GM23248 (cell line): ENCODE measurements around the gene CDH8. TPM values are rescaled to one million over a fixed set of nuclear protein-coding genes. Genes with fewer than 3 reads are reported as not detected.

Experiments used
- DNase-seq: peaks from one replicate; pipeline ENCODE4 v3.0.0-alpha.2; 2015
- H2AFZ ChIP-seq: fragments of 200-600 bp; sonication (generic); 2 replicates; pipeline ENCODE4 v1.6.1; 2016; ENCODE audit warnings: antibody characterized with exemption
- H3F3A ChIP-seq: fragments of 200-600 bp; sonication (generic); 2 replicates; pipeline ENCODE4 v1.6.1; 2016; ENCODE audit warnings: mild to moderate bottlenecking, antibody characterized with exemption, mixed run types; ENCODE audit not compliant: insufficient read depth
- H3K27ac ChIP-seq: fragments of 200-600 bp; sonication (generic); 2 replicates; pipeline ENCODE4 v1.5.1; 2016; ENCODE audit warnings: mild to moderate bottlenecking
- H3K27me3 ChIP-seq: fragments of 200-600 bp; sonication (generic); replicated peaks from 2 replicates; pipeline ENCODE4 v1.6.1; 2016; ENCODE audit warnings: mild to moderate bottlenecking; ENCODE audit not compliant: insufficient read depth
- H3K36me3 ChIP-seq: fragments of 200-600 bp; sonication (generic); 2 replicates; pipeline ENCODE4 v1.6.1; 2016; ENCODE audit warnings: low read depth, mild to moderate bottlenecking
- H3K4me1 ChIP-seq: fragments of 200-600 bp; sonication (generic); 2 replicates; pipeline ENCODE4 v1.6.1; 2016; ENCODE audit warnings: mild to moderate bottlenecking; ENCODE audit not compliant: insufficient read depth
- H3K4me2 ChIP-seq: fragments of 200-600 bp; sonication (generic); one replicate; pipeline ENCODE4 v1.6.1; 2016; ENCODE audit warnings: mild to moderate bottlenecking; ENCODE audit not compliant: unreplicated experiment
- H3K4me3 ChIP-seq: fragments of 200-600 bp; sonication (generic); 2 replicates; pipeline ENCODE4 v1.5.1; 2016; ENCODE audit warnings: mild to moderate bottlenecking
- H3K79me2 ChIP-seq: fragments of 200-600 bp; sonication (generic); 2 replicates; pipeline ENCODE4 v1.6.1; 2016; ENCODE audit warnings: mild to moderate bottlenecking; ENCODE audit not compliant: insufficient read depth
- H3K9ac ChIP-seq: fragments of 200-600 bp; sonication (generic); 2 replicates; pipeline ENCODE4 v1.6.1; 2016; ENCODE audit warnings: mild to moderate bottlenecking
- H3K9me2 ChIP-seq: fragments of 200-600 bp; sonication (generic); 2 replicates; pipeline ENCODE4 v1.6.1; 2016; ENCODE audit warnings: mixed run types, mild to moderate bottlenecking, moderate library complexity; ENCODE audit not compliant: insufficient read depth
- H3K9me3 ChIP-seq: fragments of 200-600 bp; sonication (generic); one replicate; pipeline ENCODE4 v1.6.1; 2017; ENCODE audit warnings: low read depth
- H4K20me1 ChIP-seq: fragments of 200-600 bp; sonication (generic); 2 replicates; pipeline ENCODE4 v1.6.0; 2016; ENCODE audit not compliant: insufficient read depth
- EZH2 ChIP-seq: fragments of 200-600 bp; sonication (generic); IDR thresholded peaks from 2 replicates; pipeline ENCODE4 v1.6.1; 2018; ENCODE audit warnings: antibody characterized with exemption, mild to moderate bottlenecking; ENCODE audit not compliant: insufficient read depth, poor library complexity, severe bottlenecking
- EZH2phosphoT487 ChIP-seq: fragments of 200-600 bp; sonication (generic); IDR thresholded peaks from 2 replicates; pipeline ENCODE4 v1.6.1; 2018; ENCODE audit warnings: antibody characterized with exemption, moderate library complexity, mild to moderate bottlenecking, low read depth; ENCODE audit not compliant: insufficient read depth
- WGBS, 2 experiments: methylation state at CpG; one replicate each; pipeline ENCODE4 v1.1.6; 2015 to 2017; ENCODE audit warnings: low lambda C conversion rate in 2 of 2, low coverage in 1 of 2; ENCODE audit errors: missing lambda C conversion rate in 2 of 2; 5-methylcytosine and 5-hydroxymethylcytosine counted together
- in situ Hi-C: fragments of 300-500 bp; cut with MboI; formaldehyde crosslinking; loops from 2 replicates; pipeline ENCODE4 v1.15.0; 2020
- polyA plus RNA-seq: library from polyadenylated mRNA; unstranded; fragments of >200 nt; fragmentation: Nextera tagmentation; extraction: Ambion mirVana; gene quantifications from 2 replicates; pipeline ENCODE4 v1.2.1, GENCODE V29; 2016
- total RNA-seq: library from RNA; depleted of rRNA; stranded (reverse); fragments of >200 nt; shearing (Covaris generic); gene quantifications from 2 replicates; pipeline ENCODE4 v1.2.3, GENCODE V29; 2014

The CDH8 gene
- total and polyA plus RNA-seq, 2 experiments from 2014 or later, result not detected

DNA sequence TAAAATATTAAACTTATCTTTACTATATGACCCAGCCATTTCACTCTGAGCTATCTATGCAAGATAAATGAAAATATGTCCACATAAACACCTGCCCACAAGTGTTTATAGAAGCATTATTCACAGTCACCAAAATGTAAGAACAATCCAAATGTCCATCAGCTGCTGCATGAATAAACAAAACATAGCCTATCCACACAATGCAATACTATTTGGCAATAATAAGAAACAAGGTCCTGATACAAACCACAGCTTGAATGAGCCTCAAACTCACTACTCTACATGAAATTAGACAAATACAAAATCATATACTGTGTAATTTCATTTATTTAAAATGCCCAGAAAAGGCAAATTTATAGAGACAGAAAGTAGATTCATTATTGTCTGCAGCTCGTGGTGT, 355.1 kb downstream of the CDH8 start:
- H3K4me3 ChIP-seq, result no peak overlapping the region
- 0% methylated on average over 1 of the region's 1 CpG for WGBS, 2 experiments
- no peak for DNase-seq
- H3F3A ChIP-seq, result no peaks in the 10 kb centered on the region
- no peaks in the 10 kb centered on the region for H3K36me3 ChIP-seq
- no peak overlapping the region for H3K27ac ChIP-seq
- H3K27me3 ChIP-seq, result no peaks in the 10 kb centered on the region
- H3K9me2 ChIP-seq, result no peaks in the 10 kb centered on the region
- TF ChIP-seq EZH2, result no peak
- no peak for TF ChIP-seq EZH2phosphoT487
- no peak overlapping the region for H2AFZ ChIP-seq
- H3K9me3 ChIP-seq, result no peaks in the 10 kb centered on the region
- no peaks in the 10 kb centered on the region for H3K4me1 ChIP-seq
- H3K79me2 ChIP-seq, result no peaks in the 10 kb centered on the region
- in situ Hi-C loops, result no loop called here
- H3K4me2 ChIP-seq, result no peak overlapping the region
- H4K20me1 ChIP-seq, result no peaks in the 10 kb centered on the region
- no peak overlapping the region for H3K9ac ChIP-seq

DNA sequence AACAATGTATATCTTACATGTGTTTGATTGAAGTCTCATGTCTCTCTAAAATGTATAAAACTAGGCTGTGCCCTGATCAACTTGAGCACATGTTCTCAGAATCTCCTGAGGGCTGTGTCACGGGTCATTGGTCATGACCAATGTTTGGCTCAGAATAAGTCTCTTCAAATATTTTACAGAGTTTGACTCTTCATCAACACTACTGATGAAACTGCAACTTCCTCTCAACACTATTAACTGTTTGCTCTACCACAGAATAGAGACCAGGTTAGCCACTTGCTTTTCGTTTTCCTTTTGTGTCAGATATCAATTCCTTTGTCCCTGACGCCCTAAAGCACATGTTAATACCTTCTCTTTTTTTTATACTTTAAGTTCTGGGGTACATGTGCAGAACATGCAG, 358.1 kb downstream of the CDH8 start:
- H3K79me2 ChIP-seq, result no peaks in the 10 kb centered on the region
- H3K9me2 ChIP-seq, result no peaks in the 10 kb centered on the region
- no peak overlapping the region for H2AFZ ChIP-seq
- H3K4me3 ChIP-seq, result no peak overlapping the region
- no peaks in the 10 kb centered on the region for H3K36me3 ChIP-seq
- no peaks in the 10 kb centered on the region for H3K27me3 ChIP-seq
- no peaks in the 10 kb centered on the region for H3K4me1 ChIP-seq
- no peak for DNase-seq
- in situ Hi-C loops, result no loop called here
- no peaks in the 10 kb centered on the region for H3F3A ChIP-seq
- H3K27ac ChIP-seq, result no peak overlapping the region
- WGBS, 2 experiments, result 7 to 15% methylated on average over 3 of the region's 3 CpGs
- no peaks in the 10 kb centered on the region for H4K20me1 ChIP-seq
- no peak overlapping the region for H3K9ac ChIP-seq
- TF ChIP-seq EZH2, result no peak
- no peak for TF ChIP-seq EZH2phosphoT487
- no peak overlapping the region for H3K4me2 ChIP-seq
- no peaks in the 10 kb centered on the region for H3K9me3 ChIP-seq

- no peaks in the 10 kb centered on the region for H3K4me1 ChIP-seq
- H4K20me1 ChIP-seq, result no peaks in the 10 kb centered on the region
- no peak overlapping the region for H3K4me2 ChIP-seq
- H3K4me3 ChIP-seq, result no peak overlapping the region
- H3K27me3 ChIP-seq, result no peaks in the 10 kb centered on the region
- H3K36me3 ChIP-seq, result no peaks in the 10 kb centered on the region
- TF ChIP-seq EZH2 (no peak), EZH2phosphoT487 (no peak)
- no peaks in the 10 kb centered on the region for H3K9me3 ChIP-seq
- no peaks in the 10 kb centered on the region for H3K79me2 ChIP-seq
- WGBS, 2 experiments, result 6 to 10% methylated on average over 5 of the region's 5 CpGs
- H3K27ac ChIP-seq, result no peak overlapping the region
- in situ Hi-C loops, result no loop called here
- no peaks in the 10 kb centered on the region for H3K9me2 ChIP-seq
- H3K9ac ChIP-seq, result no peak overlapping the region
- H2AFZ ChIP-seq, result no peak overlapping the region
- H3F3A ChIP-seq, result no peaks in the 10 kb centered on the region
- no peak for DNase-seq
Observed at GRCh38 chr16:61677776-61678175, 358.5 kb downstream of the CDH8 start.

DNA sequence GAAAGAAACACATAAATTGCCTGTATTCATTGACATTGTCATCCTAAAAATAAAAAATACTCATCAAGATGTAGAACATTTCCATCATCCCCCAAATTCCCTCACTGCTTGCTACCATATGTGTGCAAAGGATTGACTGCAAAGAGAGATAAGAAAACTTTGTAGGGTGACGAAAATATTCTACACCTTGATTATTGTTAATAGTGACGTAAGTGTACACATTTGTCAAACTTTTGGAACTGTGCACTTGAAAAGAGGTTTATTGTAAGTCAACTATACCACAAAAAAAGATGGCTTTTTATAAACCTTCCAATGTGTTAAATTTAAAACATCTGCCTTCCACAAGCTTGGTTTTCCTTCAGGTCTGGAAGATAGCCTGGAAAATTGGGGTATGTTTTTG, 359.5 kb downstream of the CDH8 start:
- H3K36me3 ChIP-seq, result no peaks in the 10 kb centered on the region
- no peaks in the 10 kb centered on the region for H4K20me1 ChIP-seq
- no peak overlapping the region for H2AFZ ChIP-seq
- DNase-seq, result no peak
- no peaks in the 10 kb centered on the region for H3K79me2 ChIP-seq
- TF ChIP-seq EZH2, result no peak
- no peak for TF ChIP-seq EZH2phosphoT487
- 34 to 35% methylated on average over 2 of the region's 2 CpGs for WGBS, 2 experiments
- no peak overlapping the region for H3K4me3 ChIP-seq
- no peaks in the 10 kb centered on the region for H3K4me1 ChIP-seq
- H3K4me2 ChIP-seq, result no peak overlapping the region
- H3K9me3 ChIP-seq, result no peaks in the 10 kb centered on the region
- no peak overlapping the region for H3K27ac ChIP-seq
- no peak overlapping the region for H3K9ac ChIP-seq
- no peaks in the 10 kb centered on the region for H3K27me3 ChIP-seq
- H3K9me2 ChIP-seq, result no peaks in the 10 kb centered on the region
- H3F3A ChIP-seq, result no peaks in the 10 kb centered on the region
- in situ Hi-C loops, result no loop called here

DNA sequence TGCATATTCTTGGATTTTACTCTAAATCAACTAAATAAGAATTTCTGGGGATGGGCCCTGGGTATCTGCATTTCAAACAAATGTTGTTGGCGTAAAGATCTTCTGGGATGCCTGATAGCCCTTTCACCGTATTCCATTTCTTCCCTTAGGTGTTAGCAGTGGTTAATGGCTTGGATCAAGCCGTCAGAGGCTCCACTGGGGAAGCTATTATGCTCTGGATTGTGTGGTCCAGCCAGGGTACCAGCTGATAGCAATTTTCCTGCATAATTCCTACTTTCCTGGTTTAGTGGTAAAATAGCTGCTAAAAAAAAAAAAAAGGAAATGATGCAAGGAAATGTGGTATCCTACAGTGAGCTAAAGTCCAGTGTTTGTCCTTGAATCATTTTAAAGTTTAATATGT, 365.1 kb downstream of the CDH8 start:
- H3K27me3 ChIP-seq, result no peaks in the 10 kb centered on the region
- H3K36me3 ChIP-seq, result no peaks in the 10 kb centered on the region
- H4K20me1 ChIP-seq, result no peaks in the 10 kb centered on the region
- H3K4me1 ChIP-seq, result no peaks in the 10 kb centered on the region
- no peak overlapping the region for H3K27ac ChIP-seq
- H3K4me2 ChIP-seq, result no peak overlapping the region
- no peaks in the 10 kb centered on the region for H3K9me2 ChIP-seq
- WGBS, 2 experiments, result 8 to 9% methylated on average over 3 of the region's 3 CpGs
- in situ Hi-C loops, result no loop called here
- no peak overlapping the region for H3K9ac ChIP-seq
- TF ChIP-seq EZH2 (no peak), EZH2phosphoT487 (no peak)
- no peak for DNase-seq
- H3K9me3 ChIP-seq, result no peaks in the 10 kb centered on the region
- H2AFZ ChIP-seq, result no peak overlapping the region
- H3F3A ChIP-seq, result no peaks in the 10 kb centered on the region
- H3K4me3 ChIP-seq, result no peak overlapping the region
- H3K79me2 ChIP-seq, result no peaks in the 10 kb centered on the region
